H1 (cell line): ENCODE measurements around the gene NCSTN. TPM values are rescaled to one million over a fixed set of nuclear protein-coding genes. Genes with fewer than 3 reads are reported as not detected.

Experiments
- CTCF ChIA-PET: fragments of 300-600 bp; sonication (Branson Sonifier 250); formaldehyde crosslinking; loops from one replicate; lab custom pipeline; 2021; ENCODE audit not compliant: partially characterized antibody; lab: Charles Lee
- POLR2A ChIA-PET: fragments of 300-600 bp; sonication (Branson Sonifier 250); formaldehyde crosslinking; loops from one replicate; lab custom pipeline; 2021; ENCODE audit warnings: inconsistent platforms; ENCODE audit not compliant: partially characterized antibody; lab: Charles Lee
- DNase-seq, 2 experiments: peaks; one replicate each; pipeline versions ENCODE4 v3.0.0 to v3.0.0-alpha.2; 2010 to 2022; ENCODE audit warnings: low spot score in 2 of 2, low read depth in 1 of 2, mixed read lengths in 1 of 2
- FAIRE-seq: peaks from 2 replicates; lab custom pipeline; 2011; peaks lifted over from hg19 to GRCh38; lab: Jason Lieb, UNC
- H2AFZ ChIP-seq: 2 replicates; pipeline ENCODE4 v1.8.1; 2012; ENCODE audit warnings: low read length, inconsistent platforms
- H2AK5ac ChIP-seq: 2 replicates; pipeline ENCODE4 v1.6.1; 2013; ENCODE audit warnings: low read depth, low read length
- H2BK120ac ChIP-seq: replicated peaks from 2 replicates; pipeline ENCODE3; 2013; ENCODE audit warnings: low read depth, low read length, inconsistent platforms
- H2BK12ac ChIP-seq: 2 replicates; pipeline ENCODE4 v1.6.1; 2013; ENCODE audit warnings: low read depth, low read length
- H2BK15ac ChIP-seq: 2 replicates; pipeline ENCODE4 v1.6.1; 2013; ENCODE audit warnings: low read length
- H2BK20ac ChIP-seq: 2 replicates; pipeline ENCODE4 v1.6.1; 2013; ENCODE audit warnings: low read length
- H2BK5ac ChIP-seq: 2 replicates; pipeline ENCODE4 v1.6.1; 2013; ENCODE audit warnings: low read depth, low read length
- H3K14ac ChIP-seq: 2 replicates; pipeline ENCODE4 v1.6.1; 2013; ENCODE audit warnings: inconsistent platforms; ENCODE audit not compliant: insufficient read length
- H3K18ac ChIP-seq: 2 replicates; pipeline ENCODE4 v1.6.1; 2013; ENCODE audit warnings: low read length; ENCODE audit errors: extremely low read depth
- H3K23ac ChIP-seq: 2 replicates; pipeline ENCODE4 v1.6.1; 2013; ENCODE audit warnings: inconsistent platforms; ENCODE audit not compliant: insufficient read length
- H3K23me2 ChIP-seq: 2 replicates; pipeline ENCODE4 v1.6.1; 2013; ENCODE audit warnings: low read depth, low read length
- H3K27ac ChIP-seq: 2 replicates; pipeline ENCODE4 v1.6.1; 2011; ENCODE audit warnings: low read depth, low read length, inconsistent platforms
- H3K27me3 ChIP-seq, 4 experiments: replicated peaks in 1 of 4; 1 replicate in 1 of 4; 2 replicates in 3 of 4; pipeline versions ENCODE4 v1.6.1 to v1.8.1; 2011 to 2013; ENCODE audit warnings: low read length in 3 of 4, mild to moderate bottlenecking in 3 of 4, inconsistent platforms in 2 of 4, mixed read lengths in 2 of 4, moderate library complexity in 1 of 4; ENCODE audit not compliant: control insufficient read depth in 3 of 4, insufficient read depth in 3 of 4; ENCODE audit errors: extremely low read depth in 1 of 4
- H3K36me3 ChIP-seq, 4 experiments: 2 replicates each; pipeline versions ENCODE4 v1.6.1 to v1.8.1; 2011 to 2013; ENCODE audit warnings: mild to moderate bottlenecking in 4 of 4, low read length in 3 of 4, moderate library complexity in 2 of 4, control low read depth in 1 of 4, inconsistent platforms in 1 of 4; ENCODE audit not compliant: insufficient read depth in 4 of 4, control insufficient read depth in 2 of 4
- H3K4ac ChIP-seq: replicated peaks from 2 replicates; pipeline ENCODE3; 2013; ENCODE audit warnings: low read length, low read depth, mixed read lengths, inconsistent platforms; ENCODE audit not compliant: insufficient read length
- H3K4me1 ChIP-seq, 4 experiments: replicated peaks in 1 of 4; 1 replicate in 1 of 4; 2 replicates in 3 of 4; pipeline versions ENCODE4 v1.6.1 to v1.8.1; 2011 to 2013; ENCODE audit warnings: low read length in 3 of 4, inconsistent platforms in 2 of 4, mixed read lengths in 1 of 4; ENCODE audit not compliant: insufficient read depth in 4 of 4, control insufficient read depth in 3 of 4
- H3K4me2 ChIP-seq, 2 experiments: 2 replicates each; pipeline versions ENCODE4 v1.6.1 to v1.8.1; 2011 to 2013; ENCODE audit warnings: low read depth in 2 of 2, low read length in 2 of 2, control low read depth in 1 of 2, inconsistent platforms in 1 of 2, mild to moderate bottlenecking in 1 of 2; ENCODE audit not compliant: insufficient read depth in 1 of 2
- H3K4me3 ChIP-seq, 4 experiments: fragments of 200-600, 300-600 bp in 1 of 4; sonication (generic), shearing (Covaris generic), sonication (Bioruptor Twin) in 1 of 4; 2 replicates each; pipeline versions ENCODE4 v1.5.1 to v1.8.1; 2011 to 2016; ENCODE audit warnings: low read length in 4 of 4, low read depth in 3 of 4, control low read depth in 2 of 4, inconsistent platforms in 2 of 4, mild to moderate bottlenecking in 2 of 4, mixed read lengths in 1 of 4, moderate library complexity in 1 of 4; ENCODE audit not compliant: insufficient read depth in 2 of 4; ENCODE audit errors: extremely low read depth in 1 of 4
- H3K56ac ChIP-seq: replicated peaks from 2 replicates; pipeline ENCODE3; 2013; ENCODE audit warnings: low read depth, mild to moderate bottlenecking, mixed read lengths, low read length, inconsistent platforms; ENCODE audit not compliant: insufficient read length
- H3K79me1 ChIP-seq: 2 replicates; pipeline ENCODE4 v1.6.1; 2013; ENCODE audit warnings: low read depth, low read length, control low read depth
- H3K79me2 ChIP-seq, 2 experiments: 2 replicates each; pipeline versions ENCODE4 v1.6.1 to v1.8.1; 2012 to 2013; ENCODE audit warnings: low read length in 2 of 2, mild to moderate bottlenecking in 2 of 2, inconsistent platforms in 1 of 2; ENCODE audit not compliant: insufficient read depth in 2 of 2, control insufficient read depth in 1 of 2
- H3K9ac ChIP-seq, 4 experiments: replicated peaks in 1 of 4; 1 replicate in 1 of 4; 2 replicates in 3 of 4; pipeline versions ENCODE4 v1.6.1 to v1.8.1; 2011 to 2013; ENCODE audit warnings: low read depth in 3 of 4, low read length in 3 of 4, control low read depth in 2 of 4, mild to moderate bottlenecking in 2 of 4, moderate library complexity in 2 of 4, inconsistent platforms in 1 of 4; ENCODE audit errors: extremely low read depth in 1 of 4
- H3K9me3 ChIP-seq, 2 experiments: 2 replicates each; pipeline versions ENCODE4 v1.6.1 to v1.8.1; 2012 to 2013; ENCODE audit warnings: mild to moderate bottlenecking in 2 of 2, moderate library complexity in 2 of 2, control low read depth in 1 of 2, inconsistent platforms in 1 of 2, low read depth in 1 of 2, low read length in 1 of 2, mixed read lengths in 1 of 2; ENCODE audit not compliant: insufficient read depth in 2 of 2
- H4K20me1 ChIP-seq, 2 experiments: replicated peaks in 1 of 2; 2 replicates each; pipeline versions ENCODE3 to v1.8.1; 2011 to 2013; ENCODE audit warnings: inconsistent platforms in 2 of 2, low read length in 2 of 2, mild to moderate bottlenecking in 1 of 2; ENCODE audit not compliant: insufficient read depth in 2 of 2, control insufficient read depth in 1 of 2
- H4K5ac ChIP-seq: 2 replicates; pipeline ENCODE4 v1.6.1; 2013; ENCODE audit warnings: low read length, low read depth, mixed read lengths, inconsistent platforms; ENCODE audit not compliant: insufficient read length
- H4K8ac ChIP-seq: 2 replicates; pipeline ENCODE4 v1.8.0; 2013; ENCODE audit warnings: mild to moderate bottlenecking, moderate library complexity, low read length, inconsistent platforms; ENCODE audit not compliant: insufficient read depth; ENCODE audit errors: extremely low read depth
- H4K91ac ChIP-seq: replicated peaks from 2 replicates; pipeline ENCODE3; 2013; ENCODE audit warnings: low read length, mixed read lengths, inconsistent platforms; ENCODE audit not compliant: insufficient read length
- HDAC6 ChIP-seq: IDR thresholded peaks from one replicate; pipeline ENCODE4 v1.7.1; 2012; ENCODE audit warnings: low read depth, mild to moderate bottlenecking, inconsistent platforms, low read length, moderate library complexity
- WGBS, 2 experiments: shearing (Covaris generic) in 1 of 2; methylation state at CpG; one replicate each; pipeline versions ENCODE4 v1.1.6 to v1.1.7; 2013 to 2015; ENCODE audit warnings: low lambda C conversion rate in 2 of 2, mixed read lengths in 2 of 2, inconsistent platforms in 1 of 2, low coverage in 1 of 2, missing lambda C conversion rate in 1 of 2; ENCODE audit not compliant: insufficient replicate concordance in 2 of 2, insufficient coverage in 1 of 2, insufficient read length in 1 of 2; ENCODE audit errors: extremely low coverage in 1 of 2, missing lambda C conversion rate in 1 of 2; 5-methylcytosine and 5-hydroxymethylcytosine counted together
- polyA plus RNA-seq, 7 experiments: library from polyadenylated mRNA; depleted of rRNA in 3 of 7; stranded (reverse) in 5 of 7; unstranded in 2 of 7; fragments of >200 nt in 5 of 7; fragments of 200-250 nt in 2 of 7; gene quantifications; 1 replicate in 5 of 7; 2 replicates in 1 of 7; 4 replicates in 1 of 7; pipeline versions ENCODE4 v1.2.1 to v1.2.3, GENCODE V29; 2011 to 2013; ENCODE audit warnings: missing spikeins in 2 of 7, mixed read lengths in 2 of 7
- total RNA-seq: library from RNA; stranded (reverse); fragmentation: NEBNext Ultra II Directional; extraction: Animal tissue kit (Norgen Biotek cat#: 25700); gene quantifications from 2 replicates; pipeline ENCODE4 v1.2.1, GENCODE V29; 2021

Gene NCSTN
- total and polyA plus RNA-seq, 2 of the 8 experiments (the other 6 are each of a cell fraction or from before 2014, with no cell fraction given): 64.7 to 125 TPM

DNA sequence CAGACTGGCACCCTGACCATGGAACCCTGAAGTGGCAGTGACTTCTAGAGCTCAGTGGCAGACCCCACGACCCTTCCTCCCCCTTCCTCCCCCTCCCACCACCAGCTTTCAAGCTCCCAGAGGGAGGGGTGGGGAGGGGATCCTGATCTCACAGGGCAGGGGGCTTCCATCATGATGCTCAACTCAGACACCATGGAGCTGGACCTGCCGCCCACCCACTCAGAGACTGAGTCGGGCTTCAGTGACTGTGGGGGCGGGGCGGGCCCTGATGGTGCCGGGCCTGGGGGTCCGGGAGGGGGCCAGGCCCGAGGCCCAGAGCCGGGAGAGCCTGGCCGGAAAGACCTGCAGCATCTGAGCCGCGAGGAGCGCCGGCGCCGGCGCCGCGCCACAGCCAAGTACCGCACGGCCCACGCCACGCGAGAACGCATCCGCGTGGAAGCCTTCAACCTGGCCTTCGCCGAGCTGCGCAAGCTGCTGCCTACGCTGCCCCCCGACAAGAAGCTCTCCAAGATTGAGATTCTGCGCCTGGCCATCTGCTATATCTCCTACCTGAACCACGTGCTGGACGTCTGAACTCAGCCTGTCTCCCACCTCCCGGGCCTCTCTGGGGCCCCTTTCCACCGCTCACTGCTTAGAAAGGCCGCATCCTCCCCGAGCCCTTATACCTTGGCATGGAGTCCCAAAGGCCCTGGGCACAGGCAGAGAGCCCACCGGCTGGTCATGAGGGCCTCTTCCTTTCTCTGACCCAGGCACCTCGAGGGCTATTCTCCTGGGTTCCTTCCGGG is 27.6 kb downstream of the NCSTN start:
- no peaks in the 10 kb centered on the region for H3K27me3 ChIP-seq
- 92% methylated on average over 33 of the region's 42 CpGs; no CpG with 5 or more reads in 1 of the 2 experiments for WGBS, 2 experiments
- H3K36me3 ChIP-seq: no peaks in the 10 kb centered on the region
- H2BK15ac ChIP-seq: 0 out of 2 replicates have a peak overlapping the region, but pooled peaks have one; percentile 46
- no peak overlapping the region for H3K18ac ChIP-seq
- DNase-seq (no peak), FAIRE-seq (no peak)
- H2BK12ac ChIP-seq: no peak overlapping the region
- peaks cover 8 to 17% (median 12%) of the 10 kb centered on the region in 4 experiments for H3K4me1 ChIP-seq
- no peak overlapping the region for H3K14ac ChIP-seq
- H3K4ac ChIP-seq: no peak overlapping the region
- H3K79me2 ChIP-seq: no peaks in the 10 kb centered on the region
- POLR2A ChIA-PET: interaction anchor here (1.1 to 11.6 kb wide), 4 partner anchors 12 to 126 kb away, joined by 3 to 244 read pairs (median 4); partner anchors contain the start of genes NHLH1 and VANGL2
- H2BK5ac ChIP-seq: no peak overlapping the region
- H3K23me2 ChIP-seq: no peaks in the 10 kb centered on the region
- no peaks in the 10 kb centered on the region for H3K79me1 ChIP-seq
- no peak overlapping the region for H3K56ac ChIP-seq
- H3K9ac ChIP-seq: no peak overlapping the region
- no peak overlapping the region for H4K5ac ChIP-seq
- H3K27ac ChIP-seq: no peak overlapping the region
- no peak overlapping the region for H2AFZ ChIP-seq
- H4K91ac ChIP-seq: no peak overlapping the region
- H3K4me2 ChIP-seq: no peak overlapping the region
- no peak overlapping the region for H2AK5ac ChIP-seq
- no peaks in the 10 kb centered on the region for H3K9me3 ChIP-seq
- no peak for TF ChIP-seq HDAC6
- peak overlapping the region; percentile 15; the same call in 1 of the 2 replicates for H4K8ac ChIP-seq
- no peak overlapping the region for H2BK120ac ChIP-seq
- H3K4me3 ChIP-seq: no peak overlapping the region
- no peaks in the 10 kb centered on the region for H4K20me1 ChIP-seq
- CTCF ChIA-PET: interaction anchor here (0.8 to 15.1 kb wide), 4 partner anchors 15 to 79 kb away, joined by 3 to 683 read pairs (median 13); partner anchors contain the start of genes NCSTN and NHLH1
- H2BK20ac ChIP-seq: no peak overlapping the region
- no peak overlapping the region for H3K23ac ChIP-seq
